OCI-M2 (cell line): ENCODE measurements around the gene CSTF2.
A peak's percentile ranks its signal among the peaks of the same experiment; 100 is the strongest.
"Not testable (repeated sequence)": the region's sequence is repeated elsewhere in the genome, so short reads cannot be mapped to it uniquely, and the experiment has no call there.

Source experiments
- DNase-seq: peaks from one replicate; lab custom pipeline; 2025; ENCODE audit not compliant: unreplicated experiment; lab: John Stamatoyannopoulos, UW

Gene CSTF2, protein sequence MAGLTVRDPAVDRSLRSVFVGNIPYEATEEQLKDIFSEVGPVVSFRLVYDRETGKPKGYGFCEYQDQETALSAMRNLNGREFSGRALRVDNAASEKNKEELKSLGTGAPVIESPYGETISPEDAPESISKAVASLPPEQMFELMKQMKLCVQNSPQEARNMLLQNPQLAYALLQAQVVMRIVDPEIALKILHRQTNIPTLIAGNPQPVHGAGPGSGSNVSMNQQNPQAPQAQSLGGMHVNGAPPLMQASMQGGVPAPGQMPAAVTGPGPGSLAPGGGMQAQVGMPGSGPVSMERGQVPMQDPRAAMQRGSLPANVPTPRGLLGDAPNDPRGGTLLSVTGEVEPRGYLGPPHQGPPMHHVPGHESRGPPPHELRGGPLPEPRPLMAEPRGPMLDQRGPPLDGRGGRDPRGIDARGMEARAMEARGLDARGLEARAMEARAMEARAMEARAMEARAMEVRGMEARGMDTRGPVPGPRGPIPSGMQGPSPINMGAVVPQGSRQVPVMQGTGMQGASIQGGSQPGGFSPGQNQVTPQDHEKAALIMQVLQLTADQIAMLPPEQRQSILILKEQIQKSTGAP

DNA sequence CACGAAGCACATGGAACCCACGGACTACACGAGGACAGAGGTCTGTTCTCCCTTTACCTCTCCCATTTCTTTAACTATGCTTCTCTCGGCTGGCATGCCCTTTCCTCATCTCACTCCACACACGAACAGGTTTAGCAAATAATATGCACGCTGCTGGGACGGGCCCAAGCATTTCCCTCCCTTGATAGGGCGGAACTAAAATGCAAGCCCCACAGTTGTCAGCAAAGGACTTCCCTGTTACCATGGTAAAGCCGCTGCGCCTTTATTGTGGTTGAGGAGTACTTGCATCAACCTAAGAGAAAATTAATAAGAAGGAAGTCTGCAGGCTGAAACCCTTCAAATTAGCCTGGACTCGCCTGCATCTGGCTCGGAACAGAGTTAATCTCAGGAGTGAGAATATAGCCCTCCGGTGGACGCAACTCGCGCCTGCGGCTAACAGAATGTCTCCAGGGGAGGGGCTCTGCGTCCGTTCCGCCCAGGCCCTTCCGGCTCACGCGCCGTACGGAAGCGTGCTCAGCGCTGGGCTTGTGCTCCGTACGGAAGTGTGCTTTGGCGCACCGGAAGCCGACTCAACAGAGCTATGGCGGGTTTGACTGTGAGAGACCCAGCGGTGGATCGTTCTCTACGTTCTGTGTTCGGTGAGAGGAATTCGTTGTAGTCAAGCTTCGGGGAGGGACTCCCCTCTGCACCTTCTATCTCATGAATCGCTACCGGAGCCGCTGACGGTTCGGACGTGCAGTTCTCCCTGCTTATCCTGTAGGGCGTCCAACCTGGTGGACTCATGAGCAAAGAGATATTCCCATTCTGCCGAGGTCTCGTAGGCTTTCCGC is at the start of gene CSTF2:
CSTF2 (plus strand) TSS at position 555 of the 830 bp plus-strand sequence; CDS start at position 581, 26 bp downstream.
- peak; percentile 4 for DNase-seq

DNA sequence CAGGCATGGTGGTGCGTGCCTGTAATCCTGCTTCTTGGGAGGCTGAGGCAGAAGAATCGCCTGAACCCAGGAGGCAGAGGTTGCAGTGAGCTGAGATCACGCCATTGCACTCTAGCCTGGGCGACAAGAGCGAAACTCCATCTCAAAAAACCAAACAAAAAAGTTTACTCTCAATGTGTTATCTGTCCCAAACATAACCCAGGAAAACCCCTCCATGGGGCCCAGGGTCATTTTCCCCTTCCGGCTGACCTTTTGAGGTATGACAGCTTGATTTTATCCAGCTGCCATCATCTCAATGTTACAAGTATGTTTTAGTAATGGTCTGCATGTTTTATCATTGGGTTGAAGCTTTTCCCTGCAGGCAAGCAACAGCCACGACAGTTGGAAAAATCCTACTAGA is 23.8 kb upstream of the CSTF2 start:
- not testable (repeated sequence) for DNase-seq

GRCh38 chrX:100797359-100797758 is 22.8 kb upstream of the CSTF2 start:
- DNase-seq = no peak

DNA sequence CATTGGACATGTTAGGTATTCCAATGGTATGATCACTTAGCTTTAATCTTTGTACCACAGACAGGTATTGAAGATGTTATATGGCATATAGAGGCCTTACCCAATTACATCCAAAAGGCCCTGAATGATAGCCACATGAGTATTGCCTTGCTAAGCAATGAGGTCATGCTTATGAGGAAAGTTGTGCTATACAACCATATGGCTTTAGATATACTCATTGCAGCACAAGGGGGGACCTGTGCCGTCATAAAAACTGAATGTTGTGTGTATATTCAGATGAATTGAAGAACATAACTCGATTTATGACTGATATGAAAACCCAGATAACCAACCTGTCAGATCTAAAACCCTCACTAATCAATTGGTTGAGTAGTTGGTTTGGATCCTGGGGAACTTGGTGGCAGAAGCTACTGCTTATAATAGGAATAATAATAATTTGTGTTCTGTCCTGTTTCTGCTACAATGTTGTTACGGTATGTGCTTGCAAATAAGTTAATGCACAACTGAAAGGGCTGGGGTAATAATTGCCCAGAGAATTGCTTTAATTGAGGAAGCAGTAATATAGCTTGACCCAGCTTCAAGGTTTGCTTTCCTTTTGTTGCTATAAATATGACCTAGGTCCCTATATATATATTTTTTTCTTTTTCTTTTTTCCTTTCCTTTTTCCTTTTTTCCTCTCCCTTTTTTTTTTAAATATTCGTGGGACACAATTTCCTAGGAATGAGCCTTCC is 21.5 kb upstream of the CSTF2 start:
- DNase-seq = no peak

GRCh38 chrX:100802843-100803242 is 17.3 kb upstream of the CSTF2 start:
- no peak for DNase-seq

- no peak for DNase-seq
Observed at GRCh38 chrX:100804780-100805179, 15.4 kb upstream of the CSTF2 start.

DNA sequence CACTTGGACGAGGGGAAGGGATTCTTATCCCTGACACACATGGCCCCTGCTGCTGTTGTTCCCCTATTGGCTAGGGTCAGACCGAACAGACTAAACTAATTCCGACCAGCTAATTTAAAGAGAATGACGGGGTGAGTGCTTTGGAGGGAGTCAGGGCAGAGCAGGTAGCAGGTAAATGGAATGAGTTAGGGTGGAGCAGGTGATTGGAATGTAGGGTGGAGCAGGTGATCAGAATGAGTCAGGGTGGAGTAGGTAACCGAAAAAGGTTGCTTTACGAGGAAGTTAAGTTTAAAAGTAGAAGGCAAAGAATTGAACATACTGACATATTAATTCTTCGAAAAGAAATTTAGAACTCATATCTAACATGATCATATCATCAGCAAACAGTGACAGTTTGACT is 11.9 kb upstream of the CSTF2 start:
- DNase-seq = not testable (repeated sequence)

GRCh38 chrX:100812216-100813158 is 7.7 kb upstream of the CSTF2 start:
- DNase-seq = no peak

DNA sequence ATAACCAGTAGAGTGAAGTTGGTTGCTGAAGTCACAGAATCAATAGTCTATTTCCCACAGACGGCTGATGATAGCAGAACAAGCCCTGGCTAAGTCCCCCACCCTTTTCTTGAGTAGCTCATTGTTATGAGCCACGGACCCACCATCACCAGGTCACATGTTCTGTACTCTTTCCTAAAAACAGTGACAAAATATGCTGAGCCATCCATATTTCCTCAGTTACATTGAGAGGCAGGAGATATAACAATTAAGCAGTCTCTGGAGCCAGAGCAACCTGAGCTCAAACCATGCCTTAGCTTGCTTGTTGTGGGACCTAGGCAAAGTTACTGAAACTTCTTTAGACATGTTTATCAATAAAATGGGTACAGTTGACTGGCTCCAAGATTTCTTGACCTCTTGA is 2.9 kb upstream of the CSTF2 start:
- DNase-seq = no peak

DNA sequence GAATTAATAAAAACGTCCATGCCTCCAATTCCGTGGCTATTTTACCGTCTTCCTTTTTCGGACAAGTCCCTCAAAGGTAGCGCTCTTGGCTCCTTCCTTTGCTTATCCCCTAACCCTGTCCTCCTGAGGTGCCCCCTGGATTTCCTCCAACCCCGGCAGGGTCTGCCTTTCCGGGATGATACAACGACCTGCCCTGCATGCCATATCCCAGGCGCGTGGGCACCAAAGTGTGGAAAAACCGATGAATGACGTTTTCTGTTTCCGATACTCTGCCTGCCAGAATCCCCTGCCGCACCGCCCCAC is 706 bp upstream of the CSTF2 start:
- no peak for DNase-seq

DNA sequence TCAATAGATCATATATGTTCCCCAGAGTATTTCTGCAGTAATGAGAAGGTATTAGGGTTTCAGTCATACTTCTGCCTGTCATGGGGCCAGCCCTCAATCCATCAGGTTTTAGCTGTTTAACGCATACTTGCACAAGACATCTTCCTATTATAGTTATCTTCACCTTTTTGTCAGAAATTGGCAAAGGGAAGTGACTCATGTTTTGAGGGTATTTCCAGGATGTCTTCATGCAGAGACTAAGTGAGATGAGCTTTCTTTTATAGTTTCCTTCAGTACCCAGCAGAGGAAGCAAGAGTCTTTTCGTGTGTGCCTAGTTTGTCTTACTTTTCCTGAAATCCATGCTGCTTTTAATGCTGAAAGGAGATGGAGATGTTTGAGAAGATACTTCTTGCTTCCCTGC is 9.5 kb downstream of the CSTF2 start:
- no peak for DNase-seq

- DNase-seq = no peak
Observed at GRCh38 chrX:100830143-100830542, 10.0 kb downstream of the CSTF2 start.

GRCh38 chrX:100830547-100830946 is 10.4 kb downstream of the CSTF2 start:
- no peak for DNase-seq

DNA sequence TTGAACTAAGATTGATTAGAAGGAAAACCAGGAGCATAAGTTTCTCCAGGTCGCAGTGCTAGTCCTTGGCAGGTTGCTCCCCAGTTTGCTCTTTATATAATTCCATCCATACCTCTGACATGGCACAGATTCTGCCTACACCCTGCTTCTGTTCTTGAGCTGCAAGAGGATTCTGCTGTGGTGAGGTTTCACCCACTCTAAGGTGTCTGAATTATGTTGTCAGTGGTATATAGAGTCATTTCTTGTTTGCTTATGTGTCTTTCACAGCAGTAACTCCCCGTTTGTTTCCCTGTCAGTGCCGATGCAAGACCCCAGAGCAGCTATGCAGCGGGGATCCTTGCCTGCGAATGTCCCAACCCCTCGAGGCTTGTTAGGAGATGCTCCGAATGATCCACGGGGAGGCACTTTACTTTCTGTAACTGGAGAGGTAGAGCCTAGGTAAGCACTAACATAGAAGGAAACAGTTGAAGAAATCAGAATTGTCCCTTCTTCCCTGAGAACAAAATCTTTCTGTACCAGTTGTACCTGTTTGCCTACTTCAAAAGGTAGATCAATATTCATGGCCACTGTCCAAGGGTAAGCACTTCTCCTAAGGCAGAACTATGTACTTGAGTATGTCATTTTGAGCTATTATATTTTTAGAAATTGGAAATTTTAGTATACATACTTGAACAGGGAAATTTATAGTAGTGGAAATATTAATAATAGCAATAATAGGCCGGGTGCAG is 11.2 kb downstream of the CSTF2 start:
- no peak for DNase-seq

DNA sequence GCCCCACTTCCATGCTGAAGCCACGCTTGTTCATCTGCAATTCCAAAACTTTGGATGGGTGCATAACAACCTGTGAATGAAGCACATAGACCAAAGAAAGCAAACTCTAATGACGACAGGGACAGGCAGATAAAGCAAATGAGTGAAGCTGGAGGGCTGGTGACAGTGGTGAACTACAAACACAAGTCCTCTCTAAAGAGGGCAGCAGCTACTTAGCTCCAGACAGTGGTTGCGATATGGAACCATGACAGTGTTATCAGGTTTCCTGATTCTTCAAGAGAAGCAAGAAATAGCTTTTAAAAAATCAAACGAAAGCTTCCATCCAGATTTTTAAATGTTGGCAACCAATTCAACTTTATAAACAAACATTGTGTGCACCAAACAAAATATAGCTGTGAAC is 30.1 kb downstream of the CSTF2 start:
- no peak for DNase-seq

DNA sequence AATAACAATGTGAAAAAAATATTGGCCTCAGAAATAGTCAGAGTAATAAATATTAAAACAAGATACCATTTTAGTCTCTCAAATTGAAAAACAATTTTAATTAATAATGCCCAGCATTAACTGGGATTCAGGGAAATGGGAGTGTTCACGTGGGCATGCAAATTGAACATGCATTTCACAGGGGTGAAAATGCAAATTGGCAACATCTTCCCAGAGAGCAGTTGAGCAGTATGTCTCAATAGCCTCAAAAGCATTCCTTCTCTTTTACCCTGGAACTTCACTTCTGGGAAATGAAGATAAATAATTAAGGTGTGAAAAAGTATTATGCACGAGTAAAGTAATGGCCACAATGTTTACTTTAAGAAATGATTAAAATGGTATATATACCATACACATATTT is 32.6 kb downstream of the CSTF2 start:
- no peak for DNase-seq

GRCh38 chrX:100863326-100863864 is 43.2 kb downstream of the CSTF2 start:
- no peak for DNase-seq

- no peak for DNase-seq
Observed at GRCh38 chrX:100864657-100865391, 44.6 kb downstream of the CSTF2 start.

- no peak for DNase-seq
Observed at GRCh38 chrX:100868273-100868672, 48.1 kb downstream of the CSTF2 start.
